HL-60 (cell line): Measurements from ENCODE around the gene IL4.

Source experiments
- CTCF ChIP-seq: IDR thresholded peaks from one replicate; pipeline ENCODE4 v1.5.1; 2011; ENCODE audit warnings: low read length, control low read depth, inconsistent platforms; ENCODE audit not compliant: insufficient read depth
- GABPA ChIP-seq: IDR thresholded peaks from 2 replicates; pipeline ENCODE4 v1.6.1; 2012; ENCODE audit warnings: low read depth
- POLR2AphosphoS5 ChIP-seq: IDR thresholded peaks from 2 replicates; pipeline ENCODE4 v1.6.1; 2012; ENCODE audit warnings: low read depth

DNA sequence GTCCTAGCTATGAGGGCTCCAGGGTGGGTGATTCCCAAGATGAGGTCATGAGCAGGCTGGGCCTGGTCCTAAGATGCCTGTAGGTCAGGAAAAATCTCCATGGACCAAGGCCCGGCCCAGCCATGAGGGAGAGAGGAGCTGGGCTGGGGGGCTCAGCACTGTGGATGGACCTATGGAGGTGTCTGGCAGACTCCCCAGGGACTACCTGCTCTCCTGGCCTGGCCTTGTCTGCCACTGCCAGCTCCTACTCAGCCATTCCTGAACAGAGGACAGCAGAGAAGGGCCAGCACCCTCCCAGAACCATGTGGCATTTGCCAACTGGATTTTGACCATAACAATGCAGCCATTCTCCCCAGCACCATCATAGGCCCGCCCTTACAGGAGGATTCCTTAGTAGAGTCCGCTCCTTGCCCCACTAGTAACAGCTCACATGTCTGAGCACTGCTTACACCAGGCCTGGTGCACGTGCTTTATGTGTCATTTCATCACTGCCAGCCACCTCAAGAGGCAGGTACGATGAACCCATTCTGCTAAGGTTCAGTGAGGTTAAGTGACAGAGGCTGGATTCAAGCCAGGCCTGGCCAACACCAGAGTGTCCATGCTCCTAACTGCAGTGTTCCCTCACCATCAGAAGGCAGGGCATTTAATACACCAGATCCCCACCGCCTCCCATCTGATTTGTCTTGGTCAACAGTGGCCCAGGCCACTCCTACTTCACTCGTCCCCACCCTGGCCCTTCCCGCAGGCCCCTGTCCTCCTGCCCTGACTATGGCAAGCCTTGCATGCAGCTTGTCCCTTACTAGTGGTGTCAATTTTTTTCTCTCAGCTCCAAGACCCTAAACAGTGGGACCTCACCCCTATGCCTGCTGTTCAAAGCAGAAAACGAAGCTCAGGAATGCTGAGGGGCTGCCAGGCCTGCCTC, 15.1 kb upstream of the IL4 start:
- TF ChIP-seq CTCF (no peak), POLR2AphosphoS5 (no peak), GABPA (no peak)
